Measurements from ENCODE around the gene SLC22A4.

Gene SLC22A4

GRCh38 chr5:132376694-132377641, 82.8 kb downstream of the SLC22A4 start:
- DNase-seq (ENCODE audit: low read depth in 2 of 2), result no peak

- DNase-seq (ENCODE audit: low read depth in 2 of 2), result no peak
Observed at GRCh38 chr5:132377738-132378137, 83.5 kb downstream of the SLC22A4 start.

- DNase-seq (ENCODE audit: low read depth in 2 of 2), result no peak
Observed at GRCh38 chr5:132378580-132378979, 84.4 kb downstream of the SLC22A4 start.

GRCh38 chr5:132380047-132380446, 85.9 kb downstream of the SLC22A4 start:
- DNase-seq (ENCODE audit: low read depth in 2 of 2), result no peak

- no peak for DNase-seq (ENCODE audit: low read depth in 2 of 2)
Observed at GRCh38 chr5:132380741-132381140, 86.5 kb downstream of the SLC22A4 start.

- no peak for DNase-seq (ENCODE audit: low read depth in 2 of 2)
Observed at GRCh38 chr5:132381614-132382013, 87.4 kb downstream of the SLC22A4 start.

- no peak for DNase-seq (ENCODE audit: low read depth in 2 of 2)
Observed at GRCh38 chr5:132383261-132383660, 89.1 kb downstream of the SLC22A4 start.

- no peak for DNase-seq (ENCODE audit: low read depth in 2 of 2)
Observed at GRCh38 chr5:132383984-132384383, 89.8 kb downstream of the SLC22A4 start.

- DNase-seq (ENCODE audit: low read depth in 2 of 2), result no peak
Observed at GRCh38 chr5:132384506-132385050, 90.4 kb downstream of the SLC22A4 start.

- DNase-seq (ENCODE audit: low read depth in 2 of 2), result no peak
Observed at GRCh38 chr5:132385326-132386105, 91.3 kb downstream of the SLC22A4 start.

- peak in 1 of 2 experiments; percentile 26 for DNase-seq (ENCODE audit: low read depth in 2 of 2)
Observed at GRCh38 chr5:132386644-132387286, 92.6 kb downstream of the SLC22A4 start.

- peak; percentile 98 for DNase-seq (ENCODE audit: low read depth in 2 of 2)
Observed at GRCh38 chr5:132387640-132388117, 93.5 kb downstream of the SLC22A4 start.

- DNase-seq (ENCODE audit: low read depth in 2 of 2), result no peak
Observed at GRCh38 chr5:132388244-132389050, 94.3 kb downstream of the SLC22A4 start.

- no peak for DNase-seq (ENCODE audit: low read depth in 2 of 2)
Observed at GRCh38 chr5:132389051-132389331, 94.8 kb downstream of the SLC22A4 start.

GRCh38 chr5:132389585-132390286, 95.5 kb downstream of the SLC22A4 start:
- peak; percentile 97 to 98 for DNase-seq (ENCODE audit: low read depth in 2 of 2)

GRCh38 chr5:132391247-132391646, 97.1 kb downstream of the SLC22A4 start:
- DNase-seq (ENCODE audit: low read depth in 2 of 2), result no peak

- DNase-seq (ENCODE audit: low read depth in 2 of 2), result no peak
Observed at GRCh38 chr5:132391870-132392269, 97.7 kb downstream of the SLC22A4 start.

- no peak for DNase-seq (ENCODE audit: low read depth in 2 of 2)
Observed at GRCh38 chr5:132392411-132392810, 98.2 kb downstream of the SLC22A4 start.

- no peak for DNase-seq (ENCODE audit: low read depth in 2 of 2)
Observed at GRCh38 chr5:132392978-132393825, 99.0 kb downstream of the SLC22A4 start.
